Parathyroid adenoma (tissue), 2 donors: Measurements from ENCODE around the gene PTGER1.

Experiments used
- H2AFZ ChIP-seq: fragments of 300-600 bp; sonication (generic); one replicate; pipeline ENCODE4 v1.7.0; 2017; ENCODE audit warnings: antibody characterized with exemption, mild to moderate bottlenecking
- H3K27ac ChIP-seq: fragments of 300-600 bp; sonication (generic); one replicate; pipeline ENCODE4 v1.7.0; 2017
- H3K27me3 ChIP-seq: fragments of 300-600 bp; sonication (generic); one replicate; pipeline ENCODE4 v1.7.0; 2017; ENCODE audit warnings: low read length; ENCODE audit not compliant: control insufficient read depth, insufficient read depth
- H3K36me3 ChIP-seq: fragments of 300-600 bp; sonication (generic); one replicate; pipeline ENCODE4 v1.7.0; 2017; ENCODE audit warnings: low read length; ENCODE audit not compliant: control insufficient read depth, insufficient read depth
- H3K4me1 ChIP-seq: fragments of 300-600 bp; sonication (generic); one replicate; pipeline ENCODE4 v1.7.0; 2017; ENCODE audit warnings: control low read depth
- H3K4me2 ChIP-seq: fragments of 300-600 bp; sonication (generic); one replicate; pipeline ENCODE4 v1.7.0; 2017; ENCODE audit warnings: low read length
- H3K4me3 ChIP-seq: fragments of 300-600 bp; sonication (generic); one replicate; pipeline ENCODE4 v1.7.0; 2017; ENCODE audit warnings: low read depth, low read length
- H3K79me2 ChIP-seq: fragments of 300-600 bp; sonication (generic); one replicate; pipeline ENCODE4 v1.7.0; 2017; ENCODE audit warnings: control low read depth
- H3K9ac ChIP-seq: fragments of 300-600 bp; sonication (generic); one replicate; pipeline ENCODE4 v1.7.0; 2017; ENCODE audit warnings: mild to moderate bottlenecking
- H3K9me3 ChIP-seq: fragments of 300-600 bp; sonication (generic); one replicate; pipeline ENCODE4 v1.7.0; 2017; ENCODE audit warnings: low read length; ENCODE audit not compliant: control insufficient read depth
- CTCF ChIP-seq: fragments of 300-600 bp; sonication (generic); IDR thresholded peaks from one replicate; pipeline ENCODE4 v1.7.0; 2017; ENCODE audit warnings: antibody characterized with exemption, mild to moderate bottlenecking
- donor health status: primary hyperparathyroidism.

The PTGER1 gene

GRCh38 chr19:14439014-14439413, 36.1 kb downstream of the PTGER1 start:
- no peak overlapping the region for H3K27ac ChIP-seq
- no peak overlapping the region for H3K4me2 ChIP-seq
- H3K79me2 ChIP-seq = peaks cover 6% of the 10 kb centered on the region
- no peaks in the 10 kb centered on the region for H3K27me3 ChIP-seq
- H3K9ac ChIP-seq = no peak overlapping the region
- H3K4me3 ChIP-seq = no peak overlapping the region
- TF ChIP-seq CTCF = no peak
- H3K4me1 ChIP-seq = peaks cover 4% of the 10 kb centered on the region
- no peaks in the 10 kb centered on the region for H3K9me3 ChIP-seq
- H2AFZ ChIP-seq = no peak overlapping the region
- no peaks in the 10 kb centered on the region for H3K36me3 ChIP-seq

- TF ChIP-seq CTCF = no peak
- Histone ChIP-seq H3K9me3 (no peaks in the 10 kb centered on the region), H3K4me2 (no peak overlapping the region), H3K36me3 (no peaks in the 10 kb centered on the region), H3K4me1 (peaks cover 7% of the 10 kb centered on the region), H3K9ac (no peak overlapping the region), H3K27ac (no peak overlapping the region), H3K27me3 (no peaks in the 10 kb centered on the region), H3K4me3 (no peak overlapping the region), H2AFZ (no peak overlapping the region), H3K79me2 (peaks cover 4% of the 10 kb centered on the region)
These were observed 37.5 kb downstream of the PTGER1 start for GRCh38 chr19:14437578-14438140.

GRCh38 chr19:14435320-14436050, 39.7 kb downstream of the PTGER1 start:
- H2AFZ ChIP-seq = no peak overlapping the region
- H3K79me2 ChIP-seq = peaks cover 4% of the 10 kb centered on the region
- no peak overlapping the region for H3K9ac ChIP-seq
- peak overlapping the region; percentile 52 for H3K27ac ChIP-seq
- H3K4me2 ChIP-seq = no peak overlapping the region
- no peak for TF ChIP-seq CTCF
- no peaks in the 10 kb centered on the region for H3K27me3 ChIP-seq
- H3K4me1 ChIP-seq = peaks cover 9% of the 10 kb centered on the region
- no peaks in the 10 kb centered on the region for H3K36me3 ChIP-seq
- no peak overlapping the region for H3K4me3 ChIP-seq
- H3K9me3 ChIP-seq = no peaks in the 10 kb centered on the region

- H3K79me2 ChIP-seq = peaks cover 4% of the 10 kb centered on the region
- peak overlapping the region; percentile 52 for H3K27ac ChIP-seq
- no peaks in the 10 kb centered on the region for H3K36me3 ChIP-seq
- no peaks in the 10 kb centered on the region for H3K9me3 ChIP-seq
- no peak for TF ChIP-seq CTCF
- H3K9ac ChIP-seq = no peak overlapping the region
- H3K4me1 ChIP-seq = peaks cover 9% of the 10 kb centered on the region
- H3K4me3 ChIP-seq = peak overlapping the region; percentile 66
- H3K27me3 ChIP-seq = no peaks in the 10 kb centered on the region
- no peak overlapping the region for H2AFZ ChIP-seq
- H3K4me2 ChIP-seq = peak overlapping the region; percentile 96
These were observed 40.4 kb downstream of the PTGER1 start for GRCh38 chr19:14434543-14435319.
